Measurements from ENCODE around the gene B4GAT1. TPM values are rescaled to one million over a fixed set of nuclear protein-coding genes. Genes with fewer than 3 reads are reported as not detected.

Gene B4GAT1
- 6.7 and 8.6 TPM in 2 replicates for total RNA-seq (2022)
- percentile 30 among the genes with signal in this experiment for Bru-seq, nascent RNA
- BruChase-seq, experiment 1, labeled RNA remaining after a 6-hour chase = percentile 82 among the genes with signal in this experiment
- BruChase-seq, experiment 2, labeled RNA remaining after a 2-hour chase = percentile 63 among the genes with signal in this experiment
- long read RNA-seq, transcript B4GAT1-201 (2 exons, 2,072 nt) = major isoform, 23 of 37 reads
- long read RNA-seq, partial matches to known transcripts = 0 of 37 reads
- long read RNA-seq, other reads (novel, unspliced or antisense) = 14 of 37 reads

DNA sequence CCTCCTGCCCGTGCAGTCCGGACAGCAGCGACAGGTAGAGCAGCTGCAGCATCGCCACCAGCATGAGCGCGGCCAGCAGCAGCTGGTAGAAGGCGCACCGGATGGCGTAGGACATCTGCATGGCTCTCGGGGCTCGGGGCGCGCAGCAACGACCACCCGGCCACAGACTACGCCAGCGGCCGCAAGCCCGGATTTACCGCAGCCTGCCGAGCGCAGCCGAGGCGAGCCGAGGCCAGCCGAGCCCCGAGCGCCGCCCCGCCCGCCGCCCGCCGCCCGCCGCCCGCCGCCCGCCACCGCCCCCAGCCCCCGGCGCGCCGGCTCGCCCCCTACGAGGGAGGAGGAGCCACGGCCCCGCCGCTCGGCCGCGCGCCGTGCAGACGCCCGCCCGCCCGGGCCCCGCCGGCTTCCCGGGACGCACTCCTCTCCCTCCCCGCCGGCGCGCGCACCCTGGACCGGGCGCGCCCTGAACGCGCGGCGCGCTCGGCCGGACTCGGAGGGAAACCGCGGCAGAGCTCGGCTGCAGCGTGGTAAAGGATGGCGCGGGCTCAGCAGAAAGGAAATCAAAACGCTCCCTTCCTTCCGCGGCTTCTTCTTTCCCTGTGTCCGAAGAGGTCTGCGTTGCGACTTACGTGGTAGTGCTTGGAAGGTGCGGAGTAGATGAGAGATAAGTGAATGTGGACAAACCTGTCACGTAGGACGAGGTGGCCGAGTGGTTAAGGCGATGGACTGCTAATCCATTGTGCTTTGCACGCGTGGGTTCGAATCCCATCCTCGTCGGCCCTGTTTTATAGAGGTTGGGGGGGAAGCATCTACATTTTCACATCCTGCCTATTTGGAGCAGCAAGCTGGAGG is at the start of gene B4GAT1:
Gene B4GAT1 (minus strand): TSS at position 205 of the 852 bp plus-strand sequence. CDS start 84 bp downstream, at position 121.
- no peaks in the 10 kb centered on the region for H3K27me3 Mint-ChIP-seq (ENCODE audit: insufficient read depth, unreplicated experiment)
- peaks cover 43% of the 10 kb centered on the region for H3K36me3 Mint-ChIP-seq (ENCODE audit: insufficient read depth, unreplicated experiment)
- no peaks in the 10 kb centered on the region for H3K9me3 Mint-ChIP-seq (ENCODE audit: unreplicated experiment)
- peak within 1 kb of the TSS; percentile 12 for H3K27ac Mint-ChIP-seq (ENCODE audit: low read depth, unreplicated experiment)
- CTCF ChIA-PET = interaction anchor here (0.8 kb wide), 1 partner anchor 41 kb away, joined by 3 read pairs; no protein-coding TSS in a partner anchor
- intact Hi-C loops (cut with micrococcal nuclease) = loop anchor here (2.0 kb wide), 1 partner anchor 41 kb away; no protein-coding TSS in a partner anchor
- no TSS peak for BruUV-seq (replicated peaks)
- peaks cover 17% of the 10 kb centered on the region for H3K4me1 Mint-ChIP-seq (ENCODE audit: insufficient read depth, unreplicated experiment)
- POLR2A ChIA-PET = interaction anchor here (0.7 to 5.6 kb wide), 17 partner anchors 9 to 467 kb away, joined by 3 to 73 read pairs (median 5); partner anchors contain the start of genes RIN1, SLC29A2 and YIF1A
- DNase-seq (ENCODE audit: unreplicated experiment) = peak; percentile 85
- H3K4me3 Mint-ChIP-seq (ENCODE audit: unreplicated experiment) = peak within 1 kb of the TSS; percentile 93
- no peak for TF ChIP-seq CTCF (IDR thresholded peaks at IDR 0.05; ENCODE audit: unreplicated experiment)

- no peak for TF ChIP-seq CTCF (IDR thresholded peaks at IDR 0.05; ENCODE audit: unreplicated experiment)
- DNase-seq (ENCODE audit: unreplicated experiment) = no peak
- peaks cover 24% of the 10 kb centered on the region for H3K27me3 Mint-ChIP-seq (ENCODE audit: insufficient read depth, unreplicated experiment)
- no TSS peak for BruUV-seq (replicated peaks)
- no peaks in the 10 kb centered on the region for H3K9me3 Mint-ChIP-seq (ENCODE audit: unreplicated experiment)
- intact Hi-C loops (cut with micrococcal nuclease) = no loop called here
- POLR2A ChIA-PET = no interaction called here
- H3K4me1 Mint-ChIP-seq (ENCODE audit: insufficient read depth, unreplicated experiment) = no peaks in the 10 kb centered on the region
- CTCF ChIA-PET = interaction anchor here (1.1 kb wide), 1 partner anchor 14 kb away, joined by 3 read pairs; no protein-coding TSS in a partner anchor
- H3K36me3 Mint-ChIP-seq (ENCODE audit: insufficient read depth, unreplicated experiment) = no peaks in the 10 kb centered on the region
- H3K27ac Mint-ChIP-seq (ENCODE audit: low read depth, unreplicated experiment) = no peak overlapping the region
- no peak overlapping the region for H3K4me3 Mint-ChIP-seq (ENCODE audit: unreplicated experiment)
Measured at GRCh38 chr11:66393954-66394353, 46.5 kb upstream of the B4GAT1 start.

- ChIA-PET POLR2A (interaction anchor here (0.6 kb wide), 1 partner anchor 167 kb away, joined by 3 read pairs; no protein-coding TSS in a partner anchor), CTCF (interaction anchor here (1.4 to 2.9 kb wide), 3 partner anchors 13 to 47 kb away, joined by 4 to 18 read pairs (median 4); partner anchors contain the start of gene BRMS1)
- Mint-ChIP-seq H3K27me3 (ENCODE audit: insufficient read depth, unreplicated experiment) (peaks cover 24% of the 10 kb centered on the region), H3K4me1 (ENCODE audit: insufficient read depth, unreplicated experiment) (peaks cover 2% of the 10 kb centered on the region), H3K27ac (ENCODE audit: low read depth, unreplicated experiment) (no peak overlapping the region), H3K9me3 (ENCODE audit: unreplicated experiment) (no peaks in the 10 kb centered on the region), H3K4me3 (ENCODE audit: unreplicated experiment) (no peak overlapping the region), H3K36me3 (ENCODE audit: insufficient read depth, unreplicated experiment) (no peaks in the 10 kb centered on the region)
- intact Hi-C loops (cut with micrococcal nuclease) = no loop called here
- no peak for TF ChIP-seq CTCF (IDR thresholded peaks at IDR 0.05; ENCODE audit: unreplicated experiment)
- no peak for DNase-seq (ENCODE audit: unreplicated experiment)
- BruUV-seq (replicated peaks) = no TSS peak
Measured at GRCh38 chr11:66391322-66391721, 43.9 kb upstream of the B4GAT1 start.

Data from MCF 10A (cell line).